GM21528 (cell line): Measurements from ENCODE around the gene ESR2.
"Not testable (repeated sequence)": the region's sequence is repeated elsewhere in the genome, so short reads cannot be mapped to it uniquely, and the experiment has no call there.

ENCODE experiments used
- ATAC-seq: cut with Tn5 transposase; IDR thresholded peaks from one replicate; pipeline ENCODE4 v1.9.1; 2021; ENCODE audit warnings: mild to moderate bottlenecking, moderate library complexity; ENCODE audit not compliant: unreplicated experiment, low FRiP score

The ESR2 gene

DNA sequence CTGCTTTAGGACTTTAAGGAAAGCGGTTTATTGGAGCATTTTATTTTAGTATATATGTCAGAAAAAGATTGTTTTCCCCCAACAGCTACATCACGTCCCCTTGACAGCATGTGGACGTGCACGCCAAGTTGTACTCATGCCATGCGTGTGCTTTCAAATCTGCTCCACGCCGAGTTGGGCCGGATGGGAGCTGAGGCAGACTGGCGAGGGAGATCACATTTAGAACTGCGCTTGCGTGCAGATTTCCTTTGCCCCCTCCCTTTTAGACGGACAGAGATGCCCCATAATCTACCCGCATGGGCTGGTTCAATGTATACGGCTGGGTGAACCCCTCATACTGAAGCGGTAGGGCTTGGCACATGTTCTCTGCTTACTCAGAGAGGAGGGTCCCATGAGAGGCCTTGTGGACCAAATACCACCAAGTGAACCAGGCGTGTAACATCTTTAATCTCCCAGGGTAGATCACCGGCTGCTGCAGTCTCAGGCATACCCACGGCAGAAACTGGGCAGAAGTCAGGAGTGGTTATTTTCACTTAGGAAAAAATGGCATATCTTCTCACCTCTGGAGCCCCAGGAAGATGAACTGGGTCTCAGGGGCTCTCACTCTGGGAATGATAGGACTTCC is 92.1 kb downstream of the ESR2 start:
- ATAC-seq = no peak

DNA sequence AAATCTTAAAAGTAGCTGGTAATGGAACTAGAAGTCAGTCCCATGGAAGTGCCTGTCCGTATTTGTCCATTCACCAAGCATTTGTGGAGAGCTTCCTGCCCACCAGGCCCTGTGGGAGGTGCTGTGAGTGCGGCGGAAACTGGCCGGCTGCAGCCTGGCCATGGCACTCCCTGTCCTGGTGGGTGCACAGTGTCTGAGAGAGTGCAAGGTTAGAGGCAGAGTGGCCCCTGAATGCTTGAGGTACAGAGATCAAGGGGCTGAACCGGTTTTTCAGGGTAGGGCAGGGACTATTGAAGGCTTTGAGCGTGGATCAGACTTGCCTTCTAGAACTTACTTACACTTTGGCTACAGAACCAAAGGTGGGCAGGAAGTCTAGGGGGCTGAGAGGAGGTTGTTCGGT is 92.9 kb downstream of the ESR2 start:
- no peak for ATAC-seq

DNA sequence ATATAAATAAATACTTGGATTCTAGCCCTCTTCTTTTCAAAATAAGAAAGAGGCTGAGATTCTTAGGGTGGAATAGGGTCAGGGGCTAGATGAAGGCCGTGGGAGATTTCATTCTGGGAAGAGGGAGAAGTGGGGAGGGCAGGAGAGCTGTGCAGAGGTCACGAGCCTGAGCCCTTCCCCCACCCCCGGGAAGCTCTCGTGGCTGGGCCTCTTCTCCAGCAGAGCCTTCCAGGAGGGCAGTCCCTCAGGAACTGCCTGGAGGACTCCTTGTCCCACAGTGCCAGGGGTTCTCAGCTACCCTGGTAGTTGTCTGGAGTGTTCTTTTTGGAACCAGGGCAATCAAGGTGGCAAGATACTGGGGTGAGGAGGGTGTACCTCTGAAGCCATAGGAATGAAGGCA is 94.0 kb downstream of the ESR2 start:
- ATAC-seq = no peak

DNA sequence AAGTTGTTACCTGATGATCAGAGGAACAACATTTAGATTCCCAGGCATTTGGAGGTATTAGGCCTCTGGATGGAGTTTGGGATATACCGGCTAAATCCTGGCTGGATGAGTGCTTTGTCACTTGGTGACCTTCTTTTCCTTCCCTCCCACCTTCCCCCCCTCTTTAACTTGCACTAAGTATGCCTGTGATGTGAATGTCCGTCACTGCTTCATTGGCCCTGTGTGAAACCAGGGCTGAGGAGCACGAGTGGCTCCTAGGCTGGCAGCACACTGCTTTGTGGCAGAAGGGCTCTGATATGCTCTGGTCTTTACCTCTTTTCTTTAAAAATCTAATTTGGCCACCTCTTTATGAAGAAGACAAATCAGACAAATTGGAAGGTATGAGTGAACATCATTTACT is 95.7 kb downstream of the ESR2 start:
- ATAC-seq = no peak

DNA sequence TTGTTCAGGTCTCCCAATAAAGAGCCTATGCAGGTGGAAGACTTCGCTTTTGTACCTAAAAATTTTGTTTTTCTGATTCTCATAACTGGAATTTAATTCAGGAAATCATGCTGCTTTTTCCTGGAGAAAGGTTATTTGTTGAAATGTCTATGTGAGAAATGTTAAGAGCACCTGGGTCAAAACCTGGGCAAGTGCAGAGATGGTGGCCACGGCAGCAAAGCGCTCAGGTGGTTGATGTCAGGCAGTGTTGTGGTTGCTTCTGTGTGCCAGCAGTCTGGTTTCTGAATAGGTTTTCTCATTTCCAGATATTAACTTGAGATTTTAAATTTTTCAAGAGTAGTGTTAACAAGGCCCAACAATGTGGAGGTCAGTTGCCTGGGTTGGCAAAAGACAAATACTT is 96.2 kb downstream of the ESR2 start:
- no peak for ATAC-seq

DNA sequence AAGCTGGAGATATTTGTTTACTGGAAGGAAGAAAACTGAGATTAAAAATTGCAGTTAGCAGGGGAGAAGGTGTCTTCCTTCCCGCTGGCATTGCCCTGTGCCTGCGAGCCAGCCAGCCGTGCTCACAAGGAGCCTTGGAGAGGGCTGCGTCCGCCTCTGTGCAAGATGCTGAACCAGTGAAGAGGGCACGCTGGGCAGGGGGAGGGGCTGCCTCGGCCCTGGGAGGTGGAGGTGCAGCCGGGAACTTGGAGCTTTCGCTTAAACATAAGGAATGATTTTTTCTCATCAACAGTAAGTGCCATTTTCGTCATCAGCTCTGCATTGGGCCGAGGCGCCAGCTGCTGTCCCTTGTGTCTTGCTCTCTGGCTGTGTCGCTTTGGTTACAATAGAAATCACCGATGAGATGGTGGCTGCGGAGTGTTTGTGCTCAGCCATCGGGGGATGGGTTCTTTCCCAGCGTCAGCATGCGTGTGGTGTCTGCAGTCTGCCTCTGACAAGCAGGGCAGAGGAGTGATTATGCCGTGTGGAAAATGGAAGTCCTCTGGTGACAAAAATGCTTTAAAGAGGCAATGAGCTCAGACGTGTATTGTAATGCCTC is 97.3 kb downstream of the ESR2 start:
- no peak for ATAC-seq

DNA sequence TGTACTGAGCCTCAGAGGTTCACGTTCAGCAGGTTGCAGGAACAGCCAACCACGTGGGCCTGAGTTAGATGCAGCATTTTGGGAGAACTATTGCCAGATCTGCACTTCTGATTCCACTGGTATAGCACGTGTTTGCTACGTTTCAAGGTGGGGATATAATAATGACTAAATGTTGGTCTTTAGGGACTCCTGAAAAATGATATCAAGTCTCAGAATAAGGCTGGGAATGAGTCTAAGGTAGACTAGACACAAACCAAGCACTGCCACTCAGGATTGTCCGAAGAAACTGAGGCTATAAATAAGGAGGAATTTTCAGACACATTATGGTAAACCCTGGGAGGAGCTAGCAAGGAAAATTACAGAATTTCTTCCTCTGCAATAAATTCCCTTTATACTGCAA is 98.1 kb downstream of the ESR2 start:
- ATAC-seq = no peak

DNA sequence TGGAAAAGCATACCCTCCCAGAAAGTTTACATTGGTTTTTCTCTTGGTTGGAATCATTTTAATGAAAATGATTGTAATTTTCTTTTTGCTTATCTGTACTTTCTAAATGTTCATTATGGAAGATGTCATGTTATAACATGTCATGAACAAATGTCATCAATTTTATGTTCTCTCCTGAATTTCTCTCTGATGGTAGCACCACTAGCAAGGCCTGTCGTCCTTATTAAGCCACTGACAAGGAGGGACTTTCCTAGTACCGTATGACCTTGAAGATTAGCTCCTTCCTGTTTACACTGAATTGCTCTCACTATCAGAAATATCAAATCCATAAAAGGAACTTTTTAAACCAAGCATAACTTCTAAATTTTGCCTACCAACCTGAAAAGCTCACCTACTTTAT is 99.0 kb downstream of the ESR2 start:
- ATAC-seq = no peak

DNA sequence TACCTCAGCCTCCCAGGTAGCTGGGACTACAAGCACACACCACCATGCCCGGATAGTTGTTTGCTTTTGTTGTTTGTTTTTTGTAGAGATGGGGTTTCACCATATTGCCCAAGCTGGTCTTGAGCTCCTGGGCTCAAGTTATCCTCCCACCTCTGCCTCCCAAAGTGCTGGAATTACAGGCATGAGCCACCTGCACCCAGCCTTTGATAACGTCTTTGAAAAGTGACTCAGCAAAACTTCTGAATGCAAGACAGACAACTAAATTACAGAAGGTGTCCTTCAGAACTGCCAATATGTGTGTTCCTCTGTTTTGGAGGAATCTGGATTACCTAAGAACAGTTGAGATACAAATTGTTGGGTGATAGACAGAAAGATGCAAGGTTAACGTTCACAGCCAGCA is 99.8 kb downstream of the ESR2 start:
- ATAC-seq = no peak

DNA sequence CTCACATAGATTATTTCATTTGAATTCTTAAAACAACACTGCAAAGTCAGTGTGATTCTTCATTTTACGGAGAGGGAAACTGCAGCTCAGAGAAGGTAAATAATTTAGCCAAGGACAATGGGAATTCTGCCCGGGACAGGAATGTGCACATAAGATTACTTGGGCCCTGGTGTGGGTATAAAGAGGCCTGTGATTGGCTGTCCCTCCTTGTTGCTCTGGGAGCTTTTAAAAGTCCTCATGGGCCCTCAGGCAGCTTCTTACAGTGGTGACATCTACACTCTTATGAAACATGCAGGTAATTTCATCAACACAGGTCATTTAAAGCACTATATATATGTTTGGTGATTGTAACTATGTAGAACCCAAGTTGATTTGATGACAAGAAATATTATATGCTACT is 100.3 kb downstream of the ESR2 start:
- ATAC-seq = no peak

DNA sequence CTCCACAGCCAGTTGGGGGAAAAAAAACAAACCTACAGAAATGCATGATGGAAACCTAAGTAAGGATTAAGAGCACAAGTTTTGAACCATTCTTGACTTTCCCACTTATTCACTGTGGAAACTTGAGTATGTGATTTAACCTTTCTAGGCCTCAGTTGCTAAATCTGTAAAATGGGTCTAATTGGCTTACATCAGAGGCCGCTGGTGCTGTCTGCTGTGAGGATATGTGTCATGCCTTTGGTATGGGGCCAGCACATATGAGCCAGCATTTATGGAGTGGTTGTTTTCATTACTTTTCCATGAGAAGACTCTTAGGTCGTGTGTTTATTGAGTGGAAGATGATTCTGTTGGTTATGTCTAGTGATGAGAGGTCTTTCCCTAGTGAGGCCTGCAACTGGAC is 102.4 kb downstream of the ESR2 start:
- no peak for ATAC-seq

DNA sequence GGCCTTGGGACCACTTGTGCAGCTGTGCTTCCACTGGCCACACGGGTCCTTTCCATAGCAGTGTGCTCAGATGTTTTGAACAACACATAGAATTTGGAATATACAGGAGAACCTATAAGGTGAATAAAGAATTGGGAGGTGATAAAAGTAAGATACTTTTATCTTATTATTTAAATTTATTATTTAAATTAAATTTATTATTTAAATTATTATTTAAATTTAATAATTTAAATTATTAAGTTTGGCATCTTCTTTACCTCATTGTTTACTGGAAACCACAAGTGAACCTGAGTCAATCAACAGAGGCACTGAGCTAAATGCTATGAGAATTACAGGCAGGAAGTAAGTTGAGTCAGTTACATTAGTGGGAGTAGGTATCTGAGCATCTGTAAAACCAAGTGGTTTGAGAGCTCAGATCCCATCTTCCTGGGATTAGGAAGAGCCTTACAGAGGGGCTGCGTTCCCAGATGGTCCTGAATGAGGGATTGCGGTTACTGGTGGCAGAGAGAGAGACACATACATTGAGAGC is 103.1 kb downstream of the ESR2 start:
- no peak for ATAC-seq

DNA sequence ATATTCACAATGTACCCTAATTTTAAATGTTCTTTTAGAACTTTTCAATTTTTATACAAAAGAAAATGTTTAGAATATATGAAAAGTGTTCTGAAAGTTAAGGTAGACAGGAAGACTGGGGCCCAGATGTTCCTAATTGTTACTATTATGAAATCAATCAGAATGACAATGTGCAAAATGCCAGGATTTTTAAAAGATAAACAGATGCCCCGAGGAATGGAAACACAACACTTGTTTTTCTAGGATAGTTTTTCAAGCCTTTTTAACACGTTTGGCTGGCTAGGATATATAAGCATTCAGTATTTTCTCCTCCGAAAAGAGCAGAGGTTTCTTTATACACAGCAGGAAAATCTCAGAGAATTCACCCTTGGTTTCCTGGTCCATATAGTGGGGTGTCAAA is 106.8 kb downstream of the ESR2 start:
- no peak for ATAC-seq

DNA sequence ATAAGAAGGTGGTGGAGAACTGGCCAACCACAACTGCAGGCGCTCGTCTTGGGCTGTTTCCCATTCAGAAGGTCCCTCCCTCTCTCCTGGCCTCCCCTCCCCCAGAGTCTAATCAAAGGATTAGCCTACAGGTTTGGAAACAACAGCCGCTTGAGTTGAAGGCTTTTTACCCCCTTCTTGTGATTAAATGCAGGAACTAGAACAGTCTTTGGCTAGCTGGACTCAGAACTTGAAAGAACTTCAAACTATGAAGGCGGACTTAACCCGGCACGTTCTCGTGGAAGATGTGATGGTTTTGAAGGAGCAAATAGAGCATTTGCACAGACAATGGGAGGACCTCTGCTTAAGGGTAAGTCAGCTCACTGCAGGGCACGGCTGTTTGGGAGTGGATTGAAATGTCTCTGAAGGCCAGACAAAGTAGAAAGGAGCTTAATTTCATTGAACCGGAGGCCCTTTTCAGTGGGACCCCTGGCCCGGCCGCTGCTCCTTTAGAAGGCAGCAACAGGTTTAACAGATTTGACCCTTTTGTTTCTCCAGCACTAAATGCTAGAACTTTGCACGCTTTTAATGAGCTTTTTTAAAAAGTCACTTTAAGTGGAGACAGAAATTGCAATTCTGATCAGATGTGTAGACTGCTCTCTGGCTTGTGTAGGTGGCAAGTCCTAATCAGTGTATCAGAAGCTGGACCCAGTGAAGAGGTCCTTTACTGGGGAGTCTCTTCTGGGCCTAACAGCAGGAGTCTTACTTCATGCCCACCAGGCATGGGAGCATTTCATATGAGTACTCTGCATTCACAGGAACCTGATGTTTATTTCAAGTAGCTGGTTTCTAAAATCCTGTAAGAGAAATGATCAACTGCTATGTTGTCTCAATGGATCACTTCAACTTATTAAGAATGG is 107.7 kb downstream of the ESR2 start:
- no peak for ATAC-seq

DNA sequence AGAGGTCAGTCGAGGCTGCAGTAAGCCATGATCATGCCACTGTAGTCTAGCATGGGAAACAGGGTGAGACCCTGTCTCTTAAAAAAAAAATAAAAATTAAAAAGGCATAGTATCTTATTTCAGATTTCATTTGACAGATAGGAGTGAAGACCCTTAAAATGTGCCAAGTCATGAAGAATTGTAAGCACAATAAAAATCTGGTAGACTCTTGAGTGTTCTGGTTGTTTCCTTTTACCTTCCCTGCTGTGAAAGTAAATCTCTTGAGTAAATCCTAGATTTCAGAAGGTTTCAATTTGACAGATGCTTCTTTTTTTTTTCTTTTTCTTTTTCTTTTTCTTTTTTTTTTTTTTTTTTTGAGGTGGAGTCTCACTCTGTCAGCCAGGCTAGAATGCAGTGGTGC is 109.0 kb downstream of the ESR2 start:
- no peak for ATAC-seq

DNA sequence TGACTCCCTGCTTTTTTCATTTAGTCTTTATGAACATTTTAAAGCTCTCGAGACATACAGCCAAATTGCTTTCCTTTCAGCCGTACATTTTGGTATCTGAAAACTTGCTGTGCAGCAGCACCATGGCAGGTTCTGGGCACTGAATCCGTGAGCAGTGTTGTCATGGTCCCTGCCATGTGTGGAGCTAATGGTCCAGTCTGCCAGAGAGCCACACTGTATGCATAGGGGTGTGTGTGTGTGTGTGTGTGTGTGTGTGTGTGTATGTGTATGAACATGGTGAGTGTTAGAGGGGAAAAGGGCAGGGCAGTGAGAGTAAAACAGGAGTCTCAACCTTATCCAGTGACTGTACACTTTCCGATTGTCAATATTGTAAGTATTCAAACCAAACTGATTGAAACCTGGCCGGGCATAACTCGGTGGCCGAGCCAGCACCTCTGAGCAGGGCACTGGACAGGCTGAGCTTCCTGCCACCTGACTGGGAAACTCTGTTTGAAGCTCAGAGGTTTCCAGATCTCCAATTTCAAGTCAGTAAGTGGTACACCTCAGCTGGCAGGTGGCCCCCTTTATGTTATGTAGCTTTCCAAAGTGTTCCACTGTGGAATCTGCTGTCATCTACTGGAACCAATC is 110.0 kb downstream of the ESR2 start:
- no peak for ATAC-seq

DNA sequence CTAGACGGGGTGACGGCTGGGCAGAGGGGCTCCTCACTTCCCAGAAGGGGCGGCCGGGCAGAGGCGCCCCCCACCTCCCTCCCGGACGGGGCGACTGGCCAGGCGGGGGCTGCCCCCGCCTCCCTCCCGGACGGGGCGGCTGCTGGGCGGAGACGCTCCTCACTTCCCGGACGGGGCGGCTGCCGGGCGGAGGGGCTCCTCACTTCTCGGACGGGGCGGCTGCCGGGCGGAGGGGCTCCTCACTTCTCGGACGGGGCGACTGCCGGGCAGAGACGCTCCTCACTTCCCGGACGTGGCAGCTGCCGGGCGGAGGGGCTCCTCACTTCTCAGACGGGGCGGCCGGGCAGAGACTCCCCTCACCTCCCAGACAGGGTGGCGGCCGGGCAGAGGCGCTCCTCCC is 111.3 kb downstream of the ESR2 start:
- ATAC-seq = not testable (repeated sequence)

DNA sequence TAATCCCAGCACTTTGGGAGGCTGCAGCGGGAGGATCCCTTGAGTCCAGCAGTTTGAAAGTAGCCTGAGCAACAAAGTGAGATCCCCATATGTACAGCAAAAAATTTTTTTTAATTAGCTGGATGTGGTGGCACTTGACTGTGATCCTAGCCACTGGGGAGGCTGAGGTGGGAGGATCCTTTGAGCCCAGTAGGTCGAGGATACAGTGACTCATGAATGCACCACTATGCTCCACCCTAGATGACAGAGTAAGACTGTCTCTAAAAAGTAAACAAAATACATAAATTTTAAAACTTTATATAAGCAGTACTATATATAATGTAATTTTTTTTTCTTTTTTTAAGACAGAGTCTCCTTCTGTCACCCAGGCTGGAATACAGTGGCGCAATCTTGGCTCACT is 115.4 kb downstream of the ESR2 start:
- no peak for ATAC-seq

DNA sequence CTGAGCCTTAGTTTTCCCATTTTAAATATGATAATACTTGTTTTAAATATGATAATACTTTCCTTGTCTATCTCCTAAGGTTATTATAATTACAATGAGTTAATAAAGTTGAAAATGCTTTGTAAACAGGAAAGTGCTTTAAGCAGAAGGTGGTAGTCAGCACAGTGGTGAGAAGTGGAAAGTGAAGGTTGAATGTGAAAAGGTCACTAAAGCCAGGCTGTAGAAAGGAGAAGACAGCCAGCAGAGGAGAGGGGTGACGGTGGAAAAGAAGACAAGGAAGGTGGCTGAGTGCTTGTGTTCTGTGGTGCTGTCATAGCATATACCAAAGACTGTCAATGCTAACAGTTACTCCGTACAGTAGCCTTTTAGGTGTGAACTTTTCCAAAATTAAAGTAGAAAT is 117.8 kb downstream of the ESR2 start:
- no peak for ATAC-seq

DNA sequence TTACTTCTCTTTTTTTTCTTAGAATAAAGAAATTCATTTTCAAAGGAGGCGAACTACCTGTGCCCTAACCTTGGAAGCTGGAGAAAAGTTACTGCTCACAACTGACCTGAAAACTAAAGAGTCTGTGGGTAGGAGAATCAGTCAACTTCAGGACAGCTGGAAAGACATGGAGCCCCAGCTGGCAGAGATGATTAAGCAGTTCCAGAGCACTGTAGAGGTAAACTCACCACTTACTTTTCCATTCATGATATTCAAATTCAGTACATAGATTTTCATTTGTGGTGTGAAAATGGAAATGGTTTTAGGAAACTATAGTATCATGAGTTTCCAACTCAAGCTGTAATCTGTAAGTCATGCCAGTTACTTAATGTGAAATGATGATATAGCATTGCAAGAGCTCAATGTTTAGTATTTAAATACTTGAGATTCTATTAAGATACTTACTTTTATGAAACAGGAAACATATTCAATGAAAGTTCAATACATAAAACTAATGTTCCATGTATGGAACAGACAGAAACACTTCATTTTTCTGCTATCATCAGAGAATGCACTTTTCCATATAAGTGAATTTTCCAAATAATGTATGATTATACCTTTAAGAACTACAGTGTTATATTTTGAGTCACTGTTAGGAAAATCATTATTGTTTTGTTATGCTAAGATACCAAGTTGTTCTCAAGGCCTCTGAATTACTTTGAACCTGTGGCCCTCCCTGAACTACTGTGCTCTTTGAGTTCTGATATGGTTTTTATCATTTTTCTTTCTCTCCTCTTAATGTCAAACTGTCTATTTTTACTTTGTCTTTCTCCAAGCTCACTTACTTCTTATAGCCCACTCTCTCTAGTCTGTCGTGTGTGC is 119.0 kb downstream of the ESR2 start:
- no peak for ATAC-seq
